SIG-M5 (cell line): ENCODE measurements around the gene LEUTX.

Experiments used
- DNase-seq: peaks from one replicate; lab custom pipeline; 2025; lab: John Stamatoyannopoulos, UW

LEUTX gene

DNA sequence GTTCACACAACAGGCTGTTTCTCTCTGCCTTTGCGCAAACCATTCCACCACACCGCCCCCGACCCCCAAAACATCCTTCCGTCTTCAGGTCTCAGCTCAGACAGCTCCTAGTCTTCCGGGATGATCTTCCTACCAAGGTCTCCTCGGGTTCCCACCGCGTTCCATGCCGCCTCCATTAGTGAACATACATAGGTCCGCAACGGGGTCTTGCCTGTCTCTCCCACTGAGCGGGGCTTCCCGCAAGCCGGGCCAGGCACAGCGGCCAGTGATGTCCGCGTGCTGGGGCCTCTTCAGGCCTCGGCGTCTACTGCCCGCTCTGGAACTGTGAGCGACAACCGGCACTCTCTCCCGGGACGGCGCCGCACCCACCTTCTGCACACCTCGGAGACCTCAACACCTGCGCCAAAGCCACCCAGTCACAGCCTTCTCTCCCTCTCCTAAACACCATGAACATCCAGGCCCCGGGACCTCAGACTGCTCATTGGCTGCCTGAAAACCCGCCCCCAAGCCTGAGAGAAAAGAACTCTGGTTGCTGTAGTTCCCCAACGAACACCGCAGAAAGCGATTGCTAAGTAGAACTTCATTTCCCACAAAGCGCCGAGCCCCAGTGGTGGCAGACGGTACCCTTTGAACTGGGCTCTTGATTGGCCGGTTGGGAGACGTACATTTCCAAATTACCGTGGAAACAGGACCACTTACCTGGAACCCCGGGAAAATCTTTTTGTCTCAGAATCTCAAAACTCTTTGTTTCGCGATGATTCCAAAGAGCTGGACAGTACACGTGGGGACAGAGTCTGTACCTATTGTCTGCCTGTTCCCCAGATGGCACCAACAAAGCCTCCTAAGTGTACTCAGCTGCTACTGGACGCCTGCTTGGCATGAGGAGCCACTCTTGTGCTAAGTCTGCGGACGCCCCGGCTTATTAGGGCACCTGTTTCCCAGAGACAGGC, 45.8 kb downstream of the LEUTX start:
- DNase-seq, result no peak

DNA sequence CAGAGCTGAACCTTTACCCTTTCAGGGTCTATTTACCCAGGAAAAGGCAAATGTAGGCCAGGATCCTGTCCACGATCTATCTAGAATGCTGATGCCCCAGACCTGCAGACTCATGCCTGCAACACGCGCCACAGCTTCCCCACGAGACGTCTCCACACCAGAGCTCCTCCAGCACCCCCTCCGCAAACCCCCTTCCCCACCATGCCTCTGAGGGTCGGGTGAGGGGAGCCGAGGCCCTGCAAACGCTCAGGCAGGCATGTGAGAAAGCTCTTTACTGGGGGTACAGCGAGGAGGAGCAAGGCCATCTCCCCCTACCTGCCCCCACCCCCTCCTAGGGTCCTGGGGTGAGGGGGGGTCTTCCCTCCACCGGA, 46.4 kb downstream of the LEUTX start:
- DNase-seq, result no peak

GRCh38 chr19:39825531-39826076, 47.0 kb downstream of the LEUTX start:
- DNase-seq, result no peak

DNA sequence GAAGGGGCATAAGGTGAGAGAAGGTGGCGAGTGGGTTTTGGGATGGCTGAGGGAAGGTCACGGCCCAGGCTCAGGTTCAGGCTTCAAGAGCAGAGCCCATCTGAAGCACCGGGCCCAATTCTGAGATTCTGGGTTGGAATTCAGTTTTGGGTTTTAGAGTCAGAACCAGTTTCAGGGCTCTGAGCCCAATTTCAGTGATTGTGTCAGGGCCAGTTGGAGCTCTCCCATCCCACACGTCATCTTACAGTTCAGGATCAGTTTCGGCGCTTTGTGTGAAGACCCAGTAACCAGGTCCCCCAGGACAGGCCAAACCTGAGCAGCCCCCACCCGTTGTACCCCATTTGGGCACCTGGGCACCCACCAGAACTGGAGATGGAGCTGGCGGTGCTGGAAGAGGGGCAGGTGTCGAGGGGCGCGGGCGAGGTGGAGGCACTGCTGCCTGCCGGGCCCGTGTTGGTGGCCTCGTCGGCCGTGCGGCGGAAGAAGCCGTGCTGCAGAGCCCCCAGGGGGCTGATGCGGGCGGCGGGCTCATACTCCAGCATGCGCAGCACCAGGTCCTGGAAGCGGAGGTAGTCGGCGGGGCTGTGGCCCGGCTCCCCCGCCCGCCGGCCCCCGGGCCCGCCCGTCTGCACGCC, 47.8 kb downstream of the LEUTX start:
- no peak for DNase-seq

- no peak for DNase-seq
Measured at GRCh38 chr19:39827216-39827615, 48.6 kb downstream of the LEUTX start.

DNA sequence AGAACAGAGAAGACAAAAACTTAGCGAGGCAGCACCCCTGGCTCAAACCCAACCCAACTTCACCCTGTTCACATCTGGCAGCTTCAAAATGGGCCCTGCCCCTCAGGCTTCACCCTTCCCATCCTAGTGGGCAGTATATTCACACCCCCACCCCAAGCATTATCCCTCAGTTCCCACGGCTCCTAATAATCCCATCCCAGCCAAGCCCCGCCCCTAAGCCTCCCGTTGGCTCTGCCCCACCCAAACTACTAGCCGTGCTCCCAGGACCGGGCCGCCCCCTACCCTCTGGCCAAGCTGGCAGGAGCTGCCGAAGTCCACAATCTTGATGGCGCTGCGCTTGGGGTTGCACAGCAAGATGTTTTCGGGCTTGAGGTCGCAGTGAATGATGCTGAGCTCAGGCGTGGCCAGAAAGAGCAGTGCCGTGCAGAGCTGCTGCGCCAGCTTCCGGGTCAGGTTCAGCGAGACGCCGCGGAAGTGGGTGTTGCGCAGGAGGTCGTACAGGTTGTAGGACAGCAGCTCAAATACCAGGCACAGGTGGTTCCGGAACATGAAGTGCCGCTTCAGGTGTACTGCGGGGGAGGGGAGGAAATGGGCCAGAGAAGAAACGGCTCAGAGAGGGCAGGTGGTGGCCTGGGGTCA, 49.5 kb downstream of the LEUTX start:
- DNase-seq, result no peak

DNA sequence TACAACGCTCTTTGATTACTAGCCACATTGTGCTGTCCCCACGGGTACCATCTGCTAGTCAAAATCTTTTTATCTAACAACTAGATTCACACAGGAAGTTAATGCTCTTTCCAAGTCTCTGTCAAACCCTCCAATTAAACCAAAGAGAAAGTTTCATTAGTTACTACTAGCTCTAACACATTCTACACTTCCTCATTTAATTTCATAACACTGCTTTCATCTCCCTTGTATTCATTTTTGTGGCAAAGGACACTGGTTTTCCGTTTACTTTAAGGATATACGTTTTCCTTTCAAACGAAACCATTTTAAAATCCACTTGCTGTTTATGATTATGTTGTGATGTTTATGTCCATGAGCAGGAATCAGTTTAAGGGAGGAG, 50.0 kb downstream of the LEUTX start:
- DNase-seq, result no peak

- no peak for DNase-seq
Measured at GRCh38 chr19:39829702-39830275, 51.1 kb downstream of the LEUTX start.

DNA sequence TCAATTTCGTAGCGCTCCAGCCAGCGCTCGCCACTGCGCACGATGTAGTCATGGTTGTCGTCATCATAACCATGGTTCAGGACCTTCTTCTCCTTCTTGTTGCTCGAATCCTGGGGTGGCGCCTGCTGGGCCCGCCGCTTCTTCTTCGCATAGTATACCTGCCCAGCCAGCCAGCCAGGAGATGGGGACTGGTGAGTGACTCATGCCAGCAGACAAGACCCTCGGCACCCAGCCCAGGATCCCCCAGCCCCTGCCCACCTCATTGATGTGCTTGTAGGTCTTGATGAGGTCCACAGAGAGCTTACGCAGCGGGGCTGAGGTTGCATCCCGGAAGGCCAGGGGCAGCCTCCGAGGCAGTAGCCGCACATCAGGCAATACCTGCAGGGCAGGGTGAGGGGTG, 51.8 kb downstream of the LEUTX start:
- no peak for DNase-seq

DNA sequence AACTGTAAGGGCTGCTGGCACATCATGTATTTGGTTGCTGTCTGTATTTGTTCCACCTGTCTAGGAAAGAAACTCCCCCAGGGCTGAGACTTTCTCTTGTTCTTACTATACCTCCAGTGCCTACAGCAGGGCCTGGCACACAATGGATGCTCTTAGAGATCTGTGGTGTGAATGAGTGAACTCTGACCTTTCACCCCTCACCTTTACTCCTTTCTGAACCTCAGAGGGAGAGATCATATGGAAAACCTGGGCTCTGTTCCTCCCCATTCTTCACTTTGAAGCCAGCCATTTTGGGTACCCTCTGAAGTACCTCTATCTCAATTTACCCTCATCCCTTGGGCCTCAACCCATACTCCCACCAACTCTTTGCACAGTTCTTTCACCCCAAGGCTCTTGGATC, 52.2 kb downstream of the LEUTX start:
- DNase-seq, result no peak

DNA sequence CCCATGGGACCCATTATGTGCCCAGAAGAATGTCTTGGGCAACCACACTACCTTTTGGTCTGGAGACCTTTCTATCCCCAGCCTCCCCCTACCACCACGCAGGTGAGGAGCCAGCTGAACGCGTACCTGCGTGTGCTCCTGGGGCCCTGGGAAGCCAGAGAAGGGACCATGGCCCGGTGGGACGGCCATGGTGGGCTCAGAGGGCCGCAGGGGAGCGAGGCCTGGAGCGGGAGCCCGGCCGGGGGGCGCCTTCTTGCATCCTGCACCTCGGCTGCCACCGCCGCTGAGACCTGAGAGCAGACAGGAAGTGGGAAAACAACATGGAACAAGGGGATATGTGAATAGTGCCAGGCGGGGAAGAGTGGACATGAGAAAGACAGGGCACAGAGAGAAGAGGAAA, 53.0 kb downstream of the LEUTX start:
- no peak for DNase-seq

- no peak for DNase-seq
Measured at GRCh38 chr19:39832341-39833083, 53.9 kb downstream of the LEUTX start.

DNA sequence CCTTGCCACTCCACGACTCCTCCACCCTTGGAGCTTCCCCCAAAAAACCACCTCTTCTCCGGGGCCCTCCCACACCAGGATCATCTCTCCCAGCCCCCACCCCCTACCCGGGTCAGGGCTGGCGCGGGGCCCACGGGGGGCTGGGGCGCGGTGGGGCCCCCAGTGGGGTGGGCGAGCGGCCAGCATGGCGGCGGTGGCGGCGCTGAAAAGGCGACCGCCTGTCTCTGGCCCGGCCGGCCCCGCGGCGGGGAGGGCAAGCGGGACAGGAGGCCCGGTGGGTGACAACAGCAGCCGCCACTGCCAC, 54.5 kb downstream of the LEUTX start:
- no peak for DNase-seq

DNA sequence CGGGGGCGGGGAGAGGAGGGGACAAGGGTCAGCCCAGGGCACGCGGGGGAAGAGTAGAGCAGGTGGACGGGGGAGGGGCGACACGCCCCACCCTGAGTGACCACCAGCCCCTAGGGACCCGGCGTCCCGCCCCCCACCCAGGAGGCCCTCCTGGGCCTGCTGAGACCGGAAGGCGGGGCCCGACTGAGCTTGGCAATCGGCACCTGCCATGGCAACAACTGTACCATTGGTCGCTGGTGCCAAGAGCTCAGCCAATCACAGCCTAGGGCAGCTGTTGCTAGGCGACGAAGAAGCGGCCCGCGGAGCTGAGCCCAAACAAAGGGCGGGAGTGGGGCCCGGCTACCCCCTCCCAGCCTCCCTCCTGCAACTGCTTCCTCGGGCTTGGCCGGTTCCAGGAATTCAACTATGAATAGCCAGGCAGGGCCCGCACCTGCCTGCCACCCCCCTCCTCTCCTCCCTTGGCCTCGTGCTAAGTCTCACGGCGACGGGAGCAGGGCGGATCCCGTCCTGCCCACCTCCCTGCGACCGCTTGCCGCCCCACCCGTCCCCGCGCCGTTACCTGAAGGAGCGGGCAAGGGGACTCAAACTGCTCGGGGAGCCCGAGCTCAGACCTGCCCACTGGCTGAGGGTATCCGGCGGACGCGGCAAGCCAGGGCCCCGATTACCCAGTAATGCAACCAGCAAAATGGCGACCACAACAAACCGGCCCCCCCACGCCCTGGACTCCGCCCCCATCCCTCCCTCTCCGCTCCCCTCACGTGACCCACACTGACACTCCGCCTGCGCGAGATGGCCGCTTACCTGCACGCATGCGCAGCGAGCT, 55.0 kb downstream of the LEUTX start, which contains the start of gene DYRK1B:
TSS of gene DYRK1B (minus strand) at position 699 of the 823 bp plus-strand sequence. CDS start 2,295 bp downstream, outside the sequence.
- DNase-seq, result no peak

- no peak for DNase-seq
Measured at GRCh38 chr19:39834287-39834841, 55.7 kb downstream of the LEUTX start.
